Liver (tissue), 3 donors: ENCODE results near the gene PHETA2.

ENCODE experiments used
- CTCF ChIP-seq: fragments of 150-350 bp; IDR thresholded peaks from 2 replicates; pipeline ENCODE4 v1.5.1; 2017; ENCODE audit warnings: improper control_type of control experiment, low read depth, low read length; ENCODE audit not compliant: missing input control
- FOXA1 ChIP-seq: IDR thresholded peaks from 2 replicates; pipeline ENCODE4 v1.6.1; 2016; ENCODE audit warnings: antibody characterized with exemption
- FOXA2 ChIP-seq: IDR thresholded peaks from 2 replicates; pipeline ENCODE4 v1.6.1; 2016; ENCODE audit warnings: antibody characterized with exemption
- HNF4A ChIP-seq, 2 donors: conservative IDR thresholded peaks; 2 replicates each; pipeline ENCODE4 v1.6.1; 2016; ENCODE audit warnings: antibody characterized with exemption in 2 of 2, mild to moderate bottlenecking in 2 of 2
- JUND ChIP-seq, 2 donors: IDR thresholded peaks; 2 replicates each; pipeline ENCODE4 v1.6.1; 2016; ENCODE audit warnings: antibody characterized with exemption in 2 of 2
- RAD21 ChIP-seq, 2 donors: IDR thresholded peaks; 2 replicates each; pipeline ENCODE4 v1.6.1; 2016; ENCODE audit warnings: antibody characterized with exemption in 2 of 2, mild to moderate bottlenecking in 2 of 2
- REST ChIP-seq: IDR thresholded peaks from 2 replicates; pipeline ENCODE4 v1.6.1; 2016; ENCODE audit warnings: antibody characterized with exemption, mild to moderate bottlenecking
- RXRA ChIP-seq, 2 donors: IDR thresholded peaks; 2 replicates each; pipeline ENCODE4 v1.6.1; 2017 to 2018; ENCODE audit warnings: antibody characterized with exemption in 2 of 2, mild to moderate bottlenecking in 1 of 2
- SP1 ChIP-seq: IDR thresholded peaks from 2 replicates; pipeline ENCODE4 v1.6.1; 2018; ENCODE audit warnings: antibody characterized with exemption, mild to moderate bottlenecking
- TAF1 ChIP-seq: conservative IDR thresholded peaks from 2 replicates; pipeline ENCODE4 v1.6.1; 2016; ENCODE audit warnings: antibody characterized with exemption, mild to moderate bottlenecking
- donor health status: healthy.
- donor health status: healthy.

GRCh38 chr22:42066126-42066761 lies 7.8 kb upstream of the PHETA2 start:
- TF ChIP-seq TAF1 (no peak), CTCF (no peak), REST (no peak), FOXA1 (no peak), JUND (IDR thresholded peaks at IDR 0.05) (no peak), SP1 (no peak), RAD21 (IDR thresholded peaks at IDR 0.05) (no peak), HNF4A (conservative IDR thresholded peaks at IDR 0.05) (no peak), RXRA (IDR thresholded peaks at IDR 0.05) (no peak), FOXA2 (no peak)
